ENCODE measurements around the gene ANKRD45.
"Not testable (repeated sequence)": the region's sequence is repeated elsewhere in the genome, so short reads cannot be mapped to it uniquely, and the experiment has no call there.

The ANKRD45 gene, protein sequence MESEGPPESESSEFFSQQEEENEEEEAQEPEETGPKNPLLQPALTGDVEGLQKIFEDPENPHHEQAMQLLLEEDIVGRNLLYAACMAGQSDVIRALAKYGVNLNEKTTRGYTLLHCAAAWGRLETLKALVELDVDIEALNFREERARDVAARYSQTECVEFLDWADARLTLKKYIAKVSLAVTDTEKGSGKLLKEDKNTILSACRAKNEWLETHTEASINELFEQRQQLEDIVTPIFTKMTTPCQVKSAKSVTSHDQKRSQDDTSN

DNA sequence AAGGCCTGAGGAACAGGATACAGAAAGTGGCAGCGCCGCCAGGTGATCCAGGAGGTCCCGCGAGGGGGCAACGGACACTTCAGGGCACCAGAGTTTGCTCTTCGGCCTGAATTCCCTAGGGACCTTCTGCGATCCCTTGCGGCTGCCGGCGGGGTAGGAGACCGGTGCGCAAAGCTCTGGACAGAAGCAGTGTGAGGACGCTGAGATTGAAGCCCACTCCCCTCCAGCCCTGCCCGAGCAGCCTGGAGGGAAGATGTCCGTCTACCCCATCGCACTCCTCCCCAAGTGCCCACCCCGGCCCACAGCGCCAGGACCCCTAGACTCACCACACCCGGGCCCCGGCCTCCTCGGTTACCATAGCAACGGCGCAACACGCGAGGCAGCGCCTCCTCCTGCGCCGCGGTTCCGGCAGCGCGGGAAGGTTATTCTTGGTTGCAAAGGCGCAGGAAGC, at the start of gene ANKRD45:
Gene ANKRD45 (minus strand): TSS at position 361 of the 451 bp plus-strand sequence. CDS start 10,433 bp downstream, outside the sequence.
- DNase-seq = peak; percentile 20 to 91 (median 86)

DNA sequence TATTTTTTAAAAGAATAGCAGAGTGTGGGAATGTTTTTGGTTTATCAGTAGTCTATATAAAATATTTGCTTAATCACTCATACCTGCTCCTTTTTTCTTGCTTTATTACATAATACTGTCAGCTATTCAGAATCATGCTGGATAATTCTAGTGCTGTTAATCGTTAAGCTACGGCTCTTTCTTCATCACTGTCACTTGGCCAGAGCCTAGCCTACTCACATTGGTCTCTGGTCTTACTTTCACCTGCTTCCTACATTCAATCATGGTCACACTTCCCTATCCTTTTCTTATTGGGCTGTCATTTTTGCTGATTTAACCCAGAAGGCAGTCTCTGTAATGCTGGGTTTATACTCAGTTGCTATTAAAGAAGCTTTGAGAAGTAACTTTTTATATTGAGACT, 47.6 kb upstream of the ANKRD45 start:
- no peak for DNase-seq

DNA sequence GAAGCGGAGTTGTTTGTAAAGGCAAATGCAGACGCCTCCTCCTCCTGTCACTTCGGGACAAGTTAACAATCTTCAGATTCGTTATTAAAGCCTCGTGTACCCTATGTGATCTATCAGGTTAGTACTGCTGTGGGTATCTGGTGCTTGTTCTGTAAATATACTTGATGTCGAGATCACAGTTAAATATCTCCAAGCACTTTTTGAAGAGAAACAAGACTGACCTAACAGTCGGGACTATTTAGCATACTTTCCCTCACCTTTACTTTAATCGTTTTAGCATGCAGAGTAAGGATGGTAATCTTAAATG, 45.8 kb upstream of the ANKRD45 start:
- DNase-seq = no peak

DNA sequence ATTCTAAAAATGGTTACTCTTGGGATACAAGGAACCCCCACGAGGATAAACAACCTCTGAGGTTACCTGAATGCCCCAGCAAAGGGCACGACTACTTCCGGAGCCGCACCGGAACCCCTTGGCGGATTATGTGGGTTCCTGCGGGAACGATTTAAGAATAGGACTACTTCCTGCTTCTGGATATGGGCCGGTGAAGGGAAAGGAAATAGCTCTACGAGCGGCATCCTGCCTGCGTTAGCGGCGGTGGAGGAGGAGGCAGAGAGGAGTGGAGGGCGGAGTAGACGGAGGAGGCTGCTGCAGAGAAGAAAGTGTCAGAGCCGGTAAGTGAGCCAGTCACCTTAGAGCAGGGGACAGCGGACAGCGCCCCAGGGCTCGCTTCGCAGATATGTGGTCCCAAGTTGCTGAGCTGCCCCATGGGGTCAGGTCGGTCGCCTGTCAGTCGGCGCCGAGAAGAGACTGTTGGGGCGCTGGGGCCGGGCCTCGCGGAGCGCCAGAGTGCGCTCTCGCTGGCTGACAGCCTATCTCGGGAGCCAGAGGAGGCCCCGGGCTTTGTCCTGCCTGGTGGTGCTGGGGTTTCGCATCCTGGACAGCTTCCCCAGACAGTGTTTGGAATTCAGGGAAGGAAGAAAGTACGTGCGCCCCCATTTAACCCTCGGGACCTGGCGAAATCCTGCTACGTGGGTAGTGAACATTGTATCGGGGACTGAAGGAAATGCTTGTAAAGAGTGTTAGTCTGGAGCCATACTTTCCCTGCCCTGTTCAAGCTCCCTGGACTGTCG, 45.3 kb upstream of the ANKRD45 start, which contains the start of gene KLHL20:
Gene KLHL20 (plus strand): TSS at position 223 of the 779 bp plus-strand sequence. CDS start 1,063 bp downstream, outside the sequence.
- DNase-seq = peak; percentile 89 to 97 (median 96)

DNA sequence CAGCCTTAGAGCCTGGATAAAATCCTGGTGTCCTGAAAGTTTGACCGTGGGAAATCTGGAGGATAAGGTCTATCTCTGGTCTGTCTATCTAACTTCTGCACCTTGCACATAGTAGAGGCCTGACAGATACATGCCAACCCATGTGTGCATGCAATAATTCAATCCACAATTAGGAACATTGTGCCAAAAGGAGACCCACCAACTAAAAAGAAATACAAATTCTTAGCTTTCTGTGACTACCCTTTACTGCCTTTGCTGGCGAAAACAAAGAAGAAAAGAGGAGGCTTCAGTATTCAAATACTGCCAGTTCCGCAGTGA, 44.7 kb upstream of the ANKRD45 start:
- DNase-seq = no peak

DNA sequence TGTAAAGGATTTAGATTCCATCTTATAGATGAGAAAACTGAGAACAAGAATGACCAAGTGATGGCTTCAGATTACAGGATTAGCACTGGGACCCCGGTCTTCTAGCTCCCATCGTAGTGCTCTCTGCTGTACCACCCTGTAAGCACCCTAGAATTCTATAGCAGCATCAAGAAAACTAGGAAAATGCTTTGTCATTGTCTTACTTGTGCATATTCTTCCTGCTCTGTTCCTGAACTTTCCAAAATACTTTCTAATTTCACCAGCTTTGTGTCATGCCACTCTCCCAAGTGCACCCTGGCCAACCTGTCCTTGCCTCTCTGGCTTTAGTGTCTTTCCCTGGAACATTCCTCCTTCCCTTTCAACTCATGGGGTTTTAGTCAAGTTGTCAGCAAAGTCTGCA, 39.1 kb upstream of the ANKRD45 start:
- DNase-seq = no peak

DNA sequence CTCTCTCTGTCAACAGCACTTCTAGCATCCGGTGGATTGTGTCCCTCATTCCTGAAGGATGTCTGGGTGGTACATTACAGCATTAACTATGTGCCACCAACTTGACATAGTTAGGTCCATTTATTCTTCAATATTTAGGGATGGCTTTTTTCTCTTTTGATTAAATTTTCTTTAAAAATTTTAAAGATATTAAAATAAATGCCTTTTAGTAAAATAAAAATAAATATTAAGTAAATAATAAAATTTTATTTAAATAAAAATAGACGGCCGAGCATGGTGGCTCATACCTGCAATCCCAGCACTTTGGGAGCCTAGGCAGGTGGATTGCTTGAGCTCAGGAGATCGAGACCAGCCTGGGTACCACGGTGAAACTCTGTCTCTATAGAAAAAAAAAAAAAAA, 35.5 kb upstream of the ANKRD45 start:
- no peak for DNase-seq

DNA sequence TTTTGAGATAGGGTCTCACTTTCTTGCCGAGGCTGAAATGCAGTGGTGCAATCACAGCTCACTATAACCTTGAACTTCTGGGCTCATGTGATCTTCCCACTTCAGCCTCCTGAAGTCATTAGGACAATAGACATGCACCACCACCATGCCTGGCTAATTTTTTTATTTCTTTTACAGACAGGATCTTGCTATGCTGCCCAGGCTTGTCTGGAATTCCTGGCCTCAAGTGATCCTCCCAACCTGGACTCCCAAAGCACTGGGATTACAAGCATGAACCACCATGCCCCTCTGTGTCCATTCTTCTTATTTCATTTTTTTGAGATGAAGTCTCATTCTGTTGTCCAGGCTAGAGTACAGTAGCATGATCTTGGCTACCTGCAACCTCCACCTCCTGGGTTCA, 33.1 kb upstream of the ANKRD45 start:
- DNase-seq = no peak

DNA sequence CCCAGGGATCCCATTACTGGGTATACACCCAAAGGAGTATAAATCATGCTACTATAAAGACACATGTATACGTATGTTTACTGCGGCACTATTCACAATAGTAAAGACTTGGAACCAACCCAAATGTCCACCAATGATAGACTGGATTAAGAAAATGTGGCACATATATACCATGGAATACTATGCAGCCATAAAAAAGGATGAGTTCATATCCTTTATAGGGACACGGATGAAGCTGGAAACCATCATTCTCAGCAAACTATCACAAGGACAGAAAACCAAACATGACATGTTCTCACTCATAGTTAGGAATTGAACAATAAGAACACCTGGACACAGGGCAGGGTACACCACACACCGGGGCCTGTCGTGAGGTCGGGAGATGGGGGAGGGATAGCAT, 31.6 kb upstream of the ANKRD45 start:
- not testable (repeated sequence) for DNase-seq

DNA sequence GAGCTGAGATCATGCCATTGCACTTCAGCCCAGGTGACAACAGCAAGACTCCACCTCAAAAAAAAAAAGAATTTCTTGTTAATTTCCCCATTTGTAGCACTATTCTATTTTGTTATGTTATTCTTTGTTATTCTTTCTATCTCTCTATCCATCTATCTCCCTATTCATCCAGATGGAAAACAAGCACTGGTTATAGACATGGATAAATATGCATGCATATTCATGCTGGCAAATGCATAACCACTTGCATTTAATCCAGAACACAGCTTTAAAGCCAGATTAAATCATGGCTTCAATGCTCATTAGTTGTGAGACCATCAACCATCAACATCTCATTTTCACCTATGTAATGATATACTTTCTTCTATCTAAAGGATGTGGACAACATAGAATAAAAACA, 23.6 kb upstream of the ANKRD45 start:
- no peak for DNase-seq

DNA sequence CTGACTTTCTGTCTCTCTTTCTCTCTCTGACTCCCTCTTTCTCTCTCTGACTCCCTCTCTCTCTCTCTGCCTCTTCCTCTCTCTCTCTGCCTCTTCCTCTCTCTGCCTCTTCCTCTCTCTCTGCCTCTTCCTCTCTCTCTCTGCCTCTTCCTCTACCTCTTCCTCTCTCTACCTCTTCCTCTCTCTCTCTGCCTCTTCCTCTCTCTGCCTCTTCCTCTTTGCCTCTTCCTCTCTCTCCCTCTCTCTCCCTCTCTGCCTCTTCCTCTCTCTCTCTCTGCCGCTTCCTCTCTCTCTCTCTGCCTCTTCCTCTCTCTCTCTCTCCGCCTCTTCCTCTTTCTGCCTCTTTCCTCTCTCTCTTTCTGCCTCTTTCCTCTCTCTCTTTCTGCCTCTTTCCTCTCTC, 18.6 kb upstream of the ANKRD45 start:
- no peak for DNase-seq

DNA sequence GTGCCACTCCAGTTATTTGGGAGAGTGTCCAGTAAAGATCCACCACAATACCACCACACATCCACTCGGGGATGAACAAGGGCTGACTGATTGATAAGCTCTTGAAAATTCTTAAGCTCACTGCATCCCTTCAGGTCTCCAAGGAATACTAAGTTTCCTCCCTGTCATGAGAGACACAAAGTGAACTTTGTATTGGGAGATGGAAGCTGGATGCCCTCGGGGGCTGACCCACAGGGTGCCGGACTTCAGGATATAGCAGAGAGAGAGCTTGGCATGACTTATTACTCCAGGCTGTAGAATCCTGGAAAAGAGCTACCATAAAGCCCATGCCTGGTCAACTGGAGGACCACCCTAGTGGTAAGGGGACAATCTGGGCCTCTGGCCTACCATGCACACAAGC, 15.5 kb upstream of the ANKRD45 start:
- not testable (repeated sequence) for DNase-seq

DNA sequence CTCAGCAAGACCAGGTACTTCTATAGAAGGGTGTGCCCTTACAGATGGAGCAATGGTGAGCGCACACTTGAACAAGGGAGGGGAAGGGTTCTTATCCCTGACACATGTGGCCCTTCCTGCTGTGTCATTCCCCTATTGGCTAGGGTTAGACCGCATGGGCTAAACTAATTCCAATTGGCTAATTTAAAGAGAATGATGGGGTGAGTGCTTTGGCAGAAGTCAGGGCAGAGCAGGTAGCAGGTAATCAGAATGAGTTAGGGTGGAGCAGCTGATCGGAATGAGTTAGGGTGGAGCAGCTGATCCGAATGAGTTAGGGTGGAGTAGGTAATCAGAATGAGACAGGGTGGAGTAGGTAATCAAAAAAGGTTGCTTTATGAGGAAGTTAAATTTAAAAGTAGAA, 14.2 kb upstream of the ANKRD45 start:
- not testable (repeated sequence) for DNase-seq

DNA sequence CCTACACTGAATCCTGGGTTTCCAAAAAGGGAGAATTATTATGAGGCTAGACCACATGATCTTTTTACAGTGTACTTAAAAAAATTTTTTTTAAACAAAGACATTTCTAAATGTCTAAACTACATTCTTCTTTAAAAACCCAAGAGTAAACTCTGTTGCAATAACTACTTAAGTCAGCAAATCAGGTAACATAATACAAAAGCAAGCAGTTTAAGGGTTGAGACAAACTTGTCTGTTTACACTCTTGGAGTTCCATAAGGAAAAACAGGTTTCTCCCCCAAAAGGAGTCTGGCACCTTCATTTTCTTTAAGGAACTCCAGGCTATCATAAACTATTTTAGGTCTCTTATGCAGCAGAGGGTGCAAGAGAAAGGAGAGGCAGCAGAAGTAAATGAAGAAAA, 12.5 kb upstream of the ANKRD45 start:
- no peak for DNase-seq

DNA sequence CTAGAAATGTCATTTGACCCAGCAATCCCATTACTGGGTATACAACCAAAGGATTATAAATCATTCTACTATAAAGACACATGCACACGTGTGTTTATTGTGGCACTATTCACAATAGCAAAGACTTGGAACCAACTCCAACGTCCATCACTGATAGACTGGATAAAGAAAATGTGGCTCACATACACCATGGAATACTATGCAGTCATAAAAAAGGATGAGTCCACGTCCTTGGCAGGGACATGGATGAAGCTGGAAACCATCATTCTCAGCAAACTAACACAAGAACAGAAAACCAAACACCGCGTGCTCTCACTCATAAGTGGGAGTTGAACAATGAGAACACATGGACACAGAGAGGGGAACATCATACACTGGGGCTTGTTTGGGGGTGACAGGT, 10.5 kb upstream of the ANKRD45 start:
- DNase-seq = not testable (repeated sequence)

DNA sequence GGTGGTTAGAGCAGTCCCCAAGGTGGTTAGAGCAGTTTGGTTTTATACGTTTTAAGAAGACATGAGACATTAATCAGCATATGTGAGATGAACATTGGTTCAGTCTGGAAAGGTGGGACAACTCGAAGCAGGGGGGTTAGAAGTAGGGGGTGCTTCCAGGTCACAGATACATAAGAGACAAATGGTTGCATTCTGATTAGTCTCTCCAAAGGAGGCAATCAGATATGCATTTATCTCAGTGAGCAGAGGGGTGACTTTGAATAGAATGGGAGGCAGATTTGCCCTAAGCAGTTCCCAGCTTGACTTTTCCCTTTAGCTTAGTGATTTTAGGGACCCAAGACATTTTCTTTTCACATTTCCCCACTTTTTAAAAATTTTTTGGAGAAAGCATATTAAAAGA, 4.8 kb upstream of the ANKRD45 start:
- DNase-seq = not testable (repeated sequence)

DNA sequence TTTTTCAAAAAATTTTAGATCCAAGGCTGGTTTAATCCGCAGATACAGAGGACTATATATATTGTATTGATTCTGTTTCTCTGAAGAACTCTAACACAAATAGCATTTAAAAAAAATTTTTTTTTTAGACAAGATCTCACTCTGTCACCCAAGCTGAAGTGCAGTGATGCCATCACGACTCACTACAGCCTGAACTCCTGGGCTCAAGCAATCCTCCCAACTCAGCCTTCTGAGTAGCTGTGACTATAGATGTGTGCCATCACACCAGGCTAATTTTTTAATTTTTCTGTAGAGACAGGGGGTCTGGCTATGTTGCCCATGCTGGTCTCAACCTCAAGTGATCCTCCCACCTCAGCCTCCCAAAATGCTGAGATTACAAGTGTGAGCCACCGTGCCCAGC, 3.0 kb downstream of the ANKRD45 start:
- no peak for DNase-seq

DNA sequence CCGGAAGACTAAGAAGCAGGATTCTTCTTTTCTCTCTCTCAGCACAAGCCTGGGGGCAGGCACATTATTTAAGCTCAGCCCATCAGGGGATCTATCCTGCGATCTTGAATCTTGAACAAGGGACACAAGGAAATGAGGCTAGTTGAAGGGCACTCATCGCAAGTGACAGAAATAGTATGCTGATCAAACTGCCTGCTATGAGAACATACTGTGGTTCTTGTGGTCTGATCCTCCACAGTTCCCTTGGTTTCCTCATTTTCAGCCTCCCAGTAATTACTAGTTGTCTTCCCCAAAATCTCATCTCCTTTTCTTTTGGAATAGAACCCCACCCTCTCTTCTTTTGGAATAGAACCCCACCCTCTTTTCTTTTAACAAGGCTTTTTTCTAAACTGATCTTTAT, 6.5 kb downstream of the ANKRD45 start:
- DNase-seq = no peak

DNA sequence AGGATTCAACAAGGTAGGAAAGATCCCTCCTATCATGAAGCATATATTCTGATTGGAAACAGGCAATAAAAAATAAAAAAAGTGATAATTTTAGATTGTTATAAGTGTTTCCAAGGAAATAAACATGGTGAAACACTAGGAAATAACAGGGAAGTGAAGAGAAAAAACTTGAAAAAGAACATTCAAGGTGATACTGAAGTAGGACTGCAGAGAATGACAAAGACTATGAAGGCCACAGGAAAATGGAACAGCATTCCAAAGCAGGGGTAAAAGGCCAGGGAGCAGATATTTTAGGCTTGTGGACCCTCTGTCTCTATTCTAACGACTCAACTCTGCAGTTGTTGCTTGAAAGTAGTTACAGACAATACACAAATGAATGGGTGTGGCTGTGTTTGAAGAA, 7.9 kb downstream of the ANKRD45 start:
- DNase-seq = no peak

DNA sequence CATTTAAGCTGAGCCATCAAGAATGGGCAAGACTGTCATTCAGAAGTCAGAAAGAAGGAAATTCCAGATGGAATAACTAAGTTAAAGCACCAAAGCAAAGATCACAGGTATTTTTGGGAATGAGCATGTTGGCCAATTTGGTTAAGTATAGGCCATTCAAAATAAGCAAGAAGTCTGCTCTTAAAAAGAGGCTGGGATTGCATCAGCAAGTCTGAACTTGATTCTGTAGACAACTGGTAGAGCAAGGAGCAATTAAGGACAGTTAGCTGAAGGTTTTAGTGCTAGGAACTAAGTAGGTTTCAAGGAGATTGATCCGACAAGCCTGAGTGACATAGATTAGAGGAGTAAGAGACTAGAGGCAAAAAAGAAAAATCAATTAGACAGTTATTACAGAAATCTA, 8.4 kb downstream of the ANKRD45 start:
- no peak for DNase-seq

DNA sequence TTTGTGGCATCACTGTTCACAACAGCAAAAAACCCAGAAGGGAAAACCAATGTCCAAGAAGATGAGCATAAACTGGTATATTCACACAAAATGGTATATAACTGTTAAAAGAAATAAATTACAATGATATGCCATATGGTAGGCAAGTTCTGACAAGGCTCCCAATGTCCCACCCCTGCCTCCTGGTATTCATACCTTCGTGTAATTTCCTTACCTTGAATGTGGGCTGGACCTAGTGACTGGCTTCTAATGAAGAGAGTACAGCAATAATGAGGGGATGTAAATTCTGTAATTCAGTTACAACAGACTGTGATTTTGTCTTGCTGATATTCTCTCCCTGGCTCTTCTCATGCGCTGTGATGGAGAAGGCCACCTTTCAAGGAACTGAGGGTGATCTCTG, 9.3 kb downstream of the ANKRD45 start:
- DNase-seq = no peak

DNA sequence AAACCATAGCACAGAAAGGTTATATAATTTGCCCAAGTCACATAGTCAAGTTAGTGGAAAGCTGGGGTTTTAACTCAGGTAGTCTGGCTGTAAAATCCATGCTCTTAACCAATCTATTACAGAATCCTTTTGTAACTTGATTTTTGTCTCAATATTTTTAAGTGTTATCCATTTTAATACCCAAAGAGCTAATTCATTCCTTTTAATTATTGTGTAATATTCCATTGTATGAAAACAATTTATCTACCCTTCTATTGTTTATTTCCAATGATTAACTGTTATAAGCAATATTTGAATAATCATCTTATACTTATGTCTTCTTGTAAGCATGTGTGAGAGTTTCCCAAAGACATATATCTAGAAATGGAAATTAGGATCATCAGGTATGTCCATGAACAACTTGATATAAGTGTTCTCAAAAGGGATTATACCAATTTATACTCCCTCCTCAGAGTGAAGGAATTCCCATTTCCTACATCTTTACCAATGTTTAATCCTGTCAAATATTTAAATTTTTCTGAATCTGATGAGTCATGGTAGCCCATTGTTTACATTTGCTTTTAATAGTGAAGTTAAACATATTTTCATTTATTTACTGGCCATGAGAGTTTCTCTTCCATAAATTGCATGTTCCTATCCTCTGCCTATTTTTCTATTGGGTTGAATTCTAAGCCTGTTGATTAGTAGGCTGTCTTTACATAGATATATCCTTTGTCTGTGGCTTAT, 20.6 kb downstream of the ANKRD45 start:
- DNase-seq = no peak

DNA sequence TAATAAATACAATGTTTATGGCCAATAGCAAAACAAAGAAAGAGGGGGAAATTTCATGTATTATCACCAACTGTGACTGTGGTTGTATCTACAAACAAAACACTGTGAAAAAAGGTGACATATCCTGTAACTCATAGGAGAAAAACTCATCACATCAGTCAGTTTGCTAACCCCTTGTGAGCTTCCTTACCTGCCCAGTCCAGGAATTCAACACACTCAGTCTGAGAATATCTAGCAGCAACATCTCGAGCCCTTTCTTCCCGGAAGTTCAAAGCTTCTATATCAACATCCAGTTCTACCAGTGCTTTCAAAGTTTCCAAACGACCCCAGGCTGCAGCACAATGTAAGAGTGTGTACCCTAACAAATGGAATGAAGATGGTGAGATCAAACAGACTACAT, 23.0 kb downstream of the ANKRD45 start:
- DNase-seq = no peak
